ENCODE results near the gene TMEM63B. TPM values are rescaled to one million over a fixed set of nuclear protein-coding genes. Genes with fewer than 3 reads are reported as not detected.

TMEM63B gene
- total and polyA plus RNA-seq, 4 donors = 49.0 to 94.5 (median 88.3) TPM

DNA sequence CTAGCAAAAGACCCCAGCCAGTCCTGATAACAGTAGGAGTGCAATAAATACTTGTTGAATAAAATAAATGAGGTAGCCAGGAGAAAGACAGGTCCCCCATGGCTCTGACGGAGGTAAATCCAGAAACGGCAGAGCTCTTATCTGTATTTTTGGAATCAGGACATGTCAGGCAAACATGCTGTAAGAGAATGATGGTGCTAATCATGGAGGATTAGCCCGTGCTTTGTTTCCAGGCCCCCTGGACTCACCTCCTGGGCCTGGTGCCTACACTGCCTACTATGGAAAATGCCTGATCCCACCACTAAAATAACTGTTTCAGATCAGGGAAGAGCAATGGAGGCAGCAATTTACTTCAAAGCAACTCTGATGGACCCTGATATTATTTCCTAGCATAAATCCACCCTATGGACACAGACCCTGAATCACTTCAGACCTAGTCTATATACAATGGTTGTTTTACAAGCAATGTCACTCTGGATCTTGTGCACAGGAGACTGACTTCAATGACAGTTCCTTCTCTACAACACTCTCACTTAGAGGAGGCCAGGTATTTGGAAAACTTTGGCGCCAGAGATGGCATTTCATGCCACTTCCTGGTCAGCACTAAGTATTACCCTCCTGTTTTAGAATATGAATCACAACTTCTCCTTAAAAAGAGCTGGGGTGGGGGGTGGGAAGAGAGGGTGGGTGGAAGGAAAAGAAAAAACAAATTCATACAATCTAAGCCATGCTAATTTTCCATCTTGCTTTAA, 6.5 kb upstream of the TMEM63B start:
- H3K9ac ChIP-seq (ENCODE audit: insufficient read depth in 1 of 2, low read length in 2 of 2) = no peak overlapping the region
- no peak overlapping the region for H3K4me3 ChIP-seq
- H3K36me3 ChIP-seq (ENCODE audit: control insufficient read depth in 4 of 4, insufficient read depth in 4 of 4, low read length in 4 of 4) = no peaks in the 10 kb centered on the region
- peaks cover 9 to 37% (median 15%) of the 10 kb centered on the region in 5 donors for H3K4me1 ChIP-seq (ENCODE audit: control insufficient read depth in 5 of 5, insufficient read depth in 5 of 5, low read length in 5 of 5)
- DNase-seq (no peak), ATAC-seq (ENCODE audit: insufficient read depth, low FRiP score) (no peak)
- no peaks in the 10 kb centered on the region for H3K27me3 ChIP-seq (ENCODE audit: control insufficient read depth in 3 of 3, insufficient read depth in 3 of 3, low read length in 2 of 3)
- TF ChIP-seq CTCF (IDR thresholded peaks at IDR 0.05; ENCODE audit: control extremely low read depth, extremely low read depth) = no peak
- WGBS, 2 donors = 69 to 79% methylated on average over 4 of the region's 4 CpGs
- H3K27ac ChIP-seq (ENCODE audit: low read depth in 1 of 2, low read length in 1 of 2) = peak overlapping the region in 1 of 2 donors; percentile 30
- no peaks in the 10 kb centered on the region for H3K9me3 ChIP-seq (ENCODE audit: control insufficient read depth in 4 of 4, insufficient read depth in 3 of 4, low read length in 3 of 4)

DNA sequence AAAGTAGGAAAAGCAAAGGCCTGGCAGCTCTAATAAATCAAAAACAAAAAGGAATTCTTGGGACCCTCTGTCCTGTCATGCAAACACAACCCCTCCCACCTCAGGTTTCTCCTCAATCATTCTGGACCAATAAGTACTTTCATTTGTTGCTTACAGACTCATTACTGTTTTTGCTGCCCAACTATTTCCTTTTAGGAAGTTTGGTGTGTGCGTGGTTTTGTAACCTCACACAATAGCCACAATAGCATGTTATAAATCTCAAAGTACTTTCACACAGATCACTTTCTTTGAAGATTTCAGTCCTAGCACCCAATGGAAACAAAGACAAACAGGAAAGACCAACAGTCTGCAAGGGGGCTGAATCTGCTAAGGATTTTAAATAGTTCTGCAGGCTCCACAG, 4.6 kb upstream of the TMEM63B start:
- Histone ChIP-seq H3K27ac (ENCODE audit: low read depth in 1 of 2, low read length in 1 of 2) (peak overlapping the region in 1 of 2 donors; percentile 39), H3K36me3 (ENCODE audit: control insufficient read depth in 4 of 4, insufficient read depth in 4 of 4, low read length in 4 of 4) (no peaks in the 10 kb centered on the region), H3K4me1 (ENCODE audit: control insufficient read depth in 5 of 5, insufficient read depth in 5 of 5, low read length in 5 of 5) (peaks cover 9 to 44% (median 15%) of the 10 kb centered on the region in 5 donors), H3K9ac (ENCODE audit: insufficient read depth in 1 of 2, low read length in 2 of 2) (no peak overlapping the region), H3K4me3 (no peak overlapping the region), H3K9me3 (ENCODE audit: control insufficient read depth in 4 of 4, insufficient read depth in 3 of 4, low read length in 3 of 4) (no peaks in the 10 kb centered on the region), H3K27me3 (ENCODE audit: control insufficient read depth in 3 of 3, insufficient read depth in 3 of 3, low read length in 2 of 3) (no peaks in the 10 kb centered on the region)
- WGBS, 2 donors = 6 to 12% methylated on average over 1 of the region's 1 CpG
- TF ChIP-seq CTCF (IDR thresholded peaks at IDR 0.05; ENCODE audit: control extremely low read depth, extremely low read depth) = no peak
- DNase-seq = peak in 1 of 3 donors; percentile 49
- ATAC-seq (ENCODE audit: insufficient read depth, low FRiP score) = no peak

DNA sequence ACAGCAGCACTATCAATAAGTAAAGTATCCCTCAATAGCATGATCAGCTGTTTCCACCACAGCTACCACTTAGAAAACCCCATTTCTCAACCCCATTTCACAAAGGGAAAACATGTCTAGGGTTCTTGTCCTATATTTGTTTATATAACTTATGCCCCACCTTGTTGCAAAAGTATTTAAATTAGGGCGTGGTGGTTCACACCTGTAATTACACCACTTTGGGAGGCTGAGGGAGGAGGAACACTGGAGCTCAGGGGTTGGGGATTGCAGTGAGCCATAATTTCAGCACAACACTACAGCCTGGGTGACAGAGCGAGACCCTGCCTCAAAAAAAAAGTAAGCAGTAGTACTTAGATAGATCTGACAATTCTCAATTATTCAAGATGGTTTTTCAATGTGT, 3.8 kb upstream of the TMEM63B start:
- Histone ChIP-seq H3K4me3 (no peak overlapping the region), H3K27ac (ENCODE audit: low read depth in 1 of 2, low read length in 1 of 2) (peak overlapping the region in 1 of 2 donors; percentile 39)
- no peak for TF ChIP-seq CTCF (IDR thresholded peaks at IDR 0.05; ENCODE audit: control extremely low read depth, extremely low read depth)

More for the DNA sequence above, 3.8 kb upstream of the TMEM63B start:
- DNase-seq (no peak), ATAC-seq (ENCODE audit: insufficient read depth, low FRiP score) (no peak)
- Histone ChIP-seq H3K9ac (ENCODE audit: insufficient read depth in 1 of 2, low read length in 2 of 2) (no peak overlapping the region), H3K36me3 (ENCODE audit: control insufficient read depth in 4 of 4, insufficient read depth in 4 of 4, low read length in 4 of 4) (no peaks in the 10 kb centered on the region), H3K9me3 (ENCODE audit: control insufficient read depth in 4 of 4, insufficient read depth in 3 of 4, low read length in 3 of 4) (no peaks in the 10 kb centered on the region), H3K27me3 (ENCODE audit: control insufficient read depth in 3 of 3, insufficient read depth in 3 of 3, low read length in 2 of 3) (no peaks in the 10 kb centered on the region), H3K4me1 (ENCODE audit: control insufficient read depth in 5 of 5, insufficient read depth in 5 of 5, low read length in 5 of 5) (peaks cover 10 to 49% (median 18%) of the 10 kb centered on the region in 5 donors)
- WGBS, 2 donors = 75 to 82% methylated on average over 2 of the region's 2 CpGs
